Smooth muscle cell (in vitro differentiated cells): ENCODE data around the gene TANC2. TPM values are rescaled to one million over a fixed set of nuclear protein-coding genes. Genes with fewer than 3 reads are reported as not detected.

ENCODE experiments used
- DNase-seq: peaks from one replicate; lab custom pipeline; 2025; ENCODE audit not compliant: unreplicated experiment; lab: John Stamatoyannopoulos, UW
- H2AFZ ChIP-seq: fragments of 200-600 bp; sonication (generic); 2 replicates; pipeline ENCODE4 v1.6.0; 2016; ENCODE audit warnings: antibody characterized with exemption, low read depth, mild to moderate bottlenecking
- H3F3A ChIP-seq: fragments of 200-600 bp; sonication (generic); 2 replicates; pipeline ENCODE4 v1.6.0; 2017; ENCODE audit warnings: antibody characterized with exemption, low read depth
- H3K27ac ChIP-seq: fragments of 200-600 bp; sonication (generic); 2 replicates; pipeline ENCODE4 v1.5.1; 2016; ENCODE audit warnings: low read depth, mild to moderate bottlenecking
- H3K27me3 ChIP-seq: fragments of 200-600 bp; sonication (generic); 2 replicates; pipeline ENCODE4 v1.6.1; 2016; ENCODE audit warnings: low read depth, mild to moderate bottlenecking
- H3K36me3 ChIP-seq: fragments of 200-600 bp; sonication (generic); 2 replicates; pipeline ENCODE4 v1.5.1; 2016; ENCODE audit warnings: low read depth
- H3K4me1 ChIP-seq: fragments of 200-600 bp; sonication (generic); 2 replicates; pipeline ENCODE4 v1.5.1; 2016; ENCODE audit warnings: low read depth
- H3K4me2 ChIP-seq: fragments of 200-600 bp; sonication (generic); 2 replicates; pipeline ENCODE4 v1.6.0; 2016; ENCODE audit warnings: mild to moderate bottlenecking
- H3K4me3 ChIP-seq: fragments of 200-600 bp; sonication (generic); 2 replicates; pipeline ENCODE4 v1.5.1; 2016; ENCODE audit warnings: mild to moderate bottlenecking
- H3K79me2 ChIP-seq: fragments of 200-600 bp; sonication (generic); 2 replicates; pipeline ENCODE4 v1.6.0; 2016; ENCODE audit warnings: low read depth, mild to moderate bottlenecking
- H3K9ac ChIP-seq: fragments of 200-600 bp; sonication (generic); 2 replicates; pipeline ENCODE4 v1.6.0; 2016; ENCODE audit warnings: low read depth
- H3K9me3 ChIP-seq: fragments of 200-600 bp; sonication (generic); replicated peaks from 2 replicates; pipeline ENCODE4 v1.5.1; 2016; ENCODE audit warnings: low read depth
- H4K20me1 ChIP-seq: fragments of 200-600 bp; sonication (generic); 2 replicates; pipeline ENCODE4 v1.6.0; 2016; ENCODE audit warnings: low read depth
- WGBS: methylation state at CpG from one replicate; pipeline ENCODE4 v1.1.7; 2016; ENCODE audit warnings: low lambda C conversion rate; 5-methylcytosine and 5-hydroxymethylcytosine counted together
- polyA plus RNA-seq: library from polyadenylated mRNA; unstranded; fragments of >200 nt; fragmentation: Nextera tagmentation; extraction: Ambion mirVana; gene quantifications from 2 replicates; pipeline ENCODE4 v1.2.1, GENCODE V29; 2016
- total RNA-seq: library from RNA; depleted of rRNA; stranded (reverse); fragments of >200 nt; gene quantifications from 2 replicates; pipeline ENCODE4 v1.2.3, GENCODE V29; 2014
- TF ChIP-seq, protein P1 (sequence below): fragments of 200-600 bp; sonication (generic); IDR thresholded peaks from 2 replicates; pipeline ENCODE4 v1.5.1; 2017; ENCODE audit warnings: borderline replicate concordance, mild to moderate bottlenecking, antibody characterized with exemption; ENCODE audit not compliant: insufficient read depth, poor library complexity, severe bottlenecking

The TANC2 gene
- total and polyA plus RNA-seq, 2 experiments from 2014 or later, result 8.3 to 27.6 TPM

DNA sequence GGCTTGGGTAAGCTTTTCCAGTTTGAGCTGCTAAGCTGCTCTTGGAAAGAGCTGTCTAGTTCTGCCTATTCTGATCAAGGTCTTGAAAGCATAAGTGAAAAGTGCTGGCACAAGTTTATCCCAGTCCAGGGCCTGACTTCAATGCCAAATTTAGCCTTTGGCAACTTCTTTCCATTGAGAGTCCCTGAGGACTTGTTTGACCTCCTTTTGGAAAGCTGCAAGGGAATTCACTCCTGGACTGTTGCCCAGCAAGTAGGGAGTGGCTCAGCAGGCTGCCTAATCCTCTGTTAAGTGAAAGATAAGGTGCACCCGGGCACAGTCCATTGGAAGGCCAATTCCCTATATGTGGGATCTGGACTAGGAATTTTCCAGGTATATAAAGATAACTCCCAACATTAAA is 16.0 kb upstream of the TANC2 start:
- Histone ChIP-seq H3F3A (no peaks in the 10 kb centered on the region), H3K9me3 (no peaks in the 10 kb centered on the region), H2AFZ (no peak overlapping the region), H3K27ac (no peak overlapping the region), H3K4me3 (no peak overlapping the region), H3K27me3 (no peaks in the 10 kb centered on the region), H3K9ac (no peak overlapping the region), H3K4me2 (no peak overlapping the region), H3K4me1 (no peaks in the 10 kb centered on the region), H3K79me2 (no peaks in the 10 kb centered on the region), H3K36me3 (no peaks in the 10 kb centered on the region), H4K20me1 (no peaks in the 10 kb centered on the region)
- TF ChIP-seq, protein P1, sequence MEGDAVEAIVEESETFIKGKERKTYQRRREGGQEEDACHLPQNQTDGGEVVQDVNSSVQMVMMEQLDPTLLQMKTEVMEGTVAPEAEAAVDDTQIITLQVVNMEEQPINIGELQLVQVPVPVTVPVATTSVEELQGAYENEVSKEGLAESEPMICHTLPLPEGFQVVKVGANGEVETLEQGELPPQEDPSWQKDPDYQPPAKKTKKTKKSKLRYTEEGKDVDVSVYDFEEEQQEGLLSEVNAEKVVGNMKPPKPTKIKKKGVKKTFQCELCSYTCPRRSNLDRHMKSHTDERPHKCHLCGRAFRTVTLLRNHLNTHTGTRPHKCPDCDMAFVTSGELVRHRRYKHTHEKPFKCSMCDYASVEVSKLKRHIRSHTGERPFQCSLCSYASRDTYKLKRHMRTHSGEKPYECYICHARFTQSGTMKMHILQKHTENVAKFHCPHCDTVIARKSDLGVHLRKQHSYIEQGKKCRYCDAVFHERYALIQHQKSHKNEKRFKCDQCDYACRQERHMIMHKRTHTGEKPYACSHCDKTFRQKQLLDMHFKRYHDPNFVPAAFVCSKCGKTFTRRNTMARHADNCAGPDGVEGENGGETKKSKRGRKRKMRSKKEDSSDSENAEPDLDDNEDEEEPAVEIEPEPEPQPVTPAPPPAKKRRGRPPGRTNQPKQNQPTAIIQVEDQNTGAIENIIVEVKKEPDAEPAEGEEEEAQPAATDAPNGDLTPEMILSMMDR, result no peak
- WGBS, result 26% methylated on average over 1 of the region's 1 CpG
- no peak for DNase-seq

DNA sequence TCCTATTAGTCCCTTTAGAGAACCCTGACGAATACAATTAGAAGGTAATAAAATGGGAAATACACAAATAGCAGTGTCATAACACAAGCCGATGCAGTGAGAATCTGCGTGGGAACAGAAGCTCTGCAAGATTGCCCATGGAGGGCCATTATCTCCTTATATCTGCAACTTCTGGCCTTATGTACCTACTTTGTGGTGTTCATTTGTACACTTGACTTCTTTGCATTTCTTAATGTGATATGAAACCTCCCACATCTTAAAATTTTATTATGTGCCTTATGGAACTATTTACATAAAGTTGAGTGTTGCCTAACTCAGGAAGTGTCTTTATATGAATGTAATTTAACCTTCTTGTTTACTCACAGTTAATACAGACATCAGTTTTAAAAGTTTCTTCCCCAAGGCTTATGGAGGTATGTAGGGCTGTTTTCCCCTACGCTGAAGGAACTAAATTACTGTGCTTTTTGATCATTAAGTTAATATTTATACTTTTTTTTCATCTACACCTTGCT is 10.1 kb upstream of the TANC2 start:
- TF ChIP-seq, protein P1, result no peak
- DNase-seq, result no peak
- 94% methylated on average over 4 of the region's 4 CpGs for WGBS

DNA sequence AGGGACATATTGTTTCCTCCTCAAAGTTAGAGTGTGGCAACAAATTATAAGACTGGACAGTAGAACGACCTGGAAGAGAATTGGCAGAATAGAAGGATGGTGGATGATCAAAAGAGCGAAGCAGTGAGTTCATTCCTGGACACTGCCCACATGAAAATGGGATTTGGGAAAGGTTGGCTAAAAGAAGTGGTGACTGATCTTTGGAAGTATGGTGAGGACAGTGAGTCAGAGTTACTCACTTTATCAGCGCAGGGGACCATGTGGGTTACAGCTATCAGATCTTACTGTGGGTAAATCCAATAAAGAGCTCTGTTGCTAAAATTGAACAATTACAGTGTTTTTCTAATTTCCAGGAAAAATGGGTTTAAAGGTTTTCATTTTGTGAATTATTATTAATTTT is 2.7 kb upstream of the TANC2 start:
- WGBS, result 43% methylated on average over 3 of the region's 3 CpGs
- no peak overlapping the region for H3K4me2 ChIP-seq
- H2AFZ ChIP-seq, result no peak overlapping the region
- H3K27me3 ChIP-seq, result no peaks in the 10 kb centered on the region
- TF ChIP-seq, protein P1, result no peak
- H3K36me3 ChIP-seq, result no peaks in the 10 kb centered on the region
- H3K79me2 ChIP-seq, result peaks cover 17% of the 10 kb centered on the region
- DNase-seq, result no peak
- peak overlapping the region; percentile 54 for H3K27ac ChIP-seq
- H3F3A ChIP-seq, result peaks cover 11% of the 10 kb centered on the region
- H3K9me3 ChIP-seq, result no peaks in the 10 kb centered on the region
- peaks cover 10% of the 10 kb centered on the region for H4K20me1 ChIP-seq
- H3K9ac ChIP-seq, result no peak overlapping the region
- H3K4me1 ChIP-seq, result peaks cover 14% of the 10 kb centered on the region
- no peak overlapping the region for H3K4me3 ChIP-seq

More for the DNA sequence above, 10.1 kb upstream of the TANC2 start:
- Histone ChIP-seq H3K9me3 (no peaks in the 10 kb centered on the region), H3K79me2 (no peaks in the 10 kb centered on the region), H3K27ac (no peak overlapping the region), H3K27me3 (no peaks in the 10 kb centered on the region), H3K4me1 (no peaks in the 10 kb centered on the region), H3K4me2 (no peak overlapping the region), H3F3A (no peaks in the 10 kb centered on the region), H3K9ac (no peak overlapping the region), H3K4me3 (no peak overlapping the region), H2AFZ (no peak overlapping the region), H3K36me3 (no peaks in the 10 kb centered on the region), H4K20me1 (no peaks in the 10 kb centered on the region)

DNA sequence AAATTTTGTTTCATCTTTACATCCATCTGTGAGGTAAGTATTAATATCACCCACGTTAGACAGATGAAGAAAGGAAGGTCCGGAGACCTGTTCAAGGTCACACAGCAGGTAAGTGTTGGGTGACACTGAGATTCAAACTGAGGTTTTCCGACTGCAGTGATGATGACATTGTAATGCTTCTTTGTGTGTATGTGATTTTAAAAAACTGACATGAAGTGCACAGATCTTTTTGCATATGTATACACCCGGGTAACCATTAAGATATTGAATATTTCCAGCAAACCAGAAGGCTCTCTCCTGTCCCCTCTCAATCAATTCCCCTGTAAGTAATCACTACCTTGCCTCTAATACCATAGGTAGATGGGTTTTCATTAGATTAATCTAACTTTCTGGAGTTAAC is 1.5 kb upstream of the TANC2 start:
- Histone ChIP-seq H3K4me1 (peaks cover 15% of the 10 kb centered on the region), H3K27ac (peak overlapping the region; percentile 72), H3K4me2 (no peak overlapping the region), H3F3A (peaks cover 11% of the 10 kb centered on the region), H3K27me3 (no peaks in the 10 kb centered on the region), H3K36me3 (no peaks in the 10 kb centered on the region), H3K9me3 (no peaks in the 10 kb centered on the region), H2AFZ (no peak overlapping the region), H3K4me3 (no peak overlapping the region), H3K79me2 (peaks cover 28% of the 10 kb centered on the region), H4K20me1 (peaks cover 20% of the 10 kb centered on the region), H3K9ac (no peak overlapping the region)
- 93% methylated on average over 4 of the region's 4 CpGs for WGBS
- DNase-seq, result no peak
- TF ChIP-seq, protein P1, result no peak
